GM19193 (cell line): ENCODE results near the gene HINFP.

Experiments
- POLR2A ChIP-seq: IDR thresholded peaks from 4 replicates; pipeline ENCODE4 v1.6.1; 2011; ENCODE audit not compliant: insufficient read depth, insufficient read length; ENCODE audit errors: extremely low read depth

HINFP gene

GRCh38 chr11:119109843-119110242 is 11.5 kb upstream of the HINFP start:
- TF ChIP-seq POLR2A: no peak

- TF ChIP-seq POLR2A: no peak
Observed at GRCh38 chr11:119110439-119110838, 10.9 kb upstream of the HINFP start.

GRCh38 chr11:119111361-119111925 is 9.9 kb upstream of the HINFP start:
- TF ChIP-seq POLR2A: no peak

- TF ChIP-seq POLR2A: no peak
Observed at GRCh38 chr11:119112314-119113020, 8.9 kb upstream of the HINFP start.

- TF ChIP-seq POLR2A: no peak
Observed at GRCh38 chr11:119113716-119114115, 7.7 kb upstream of the HINFP start.

GRCh38 chr11:119114351-119114750 is 7.0 kb upstream of the HINFP start:
- TF ChIP-seq POLR2A: no peak

- no peak for TF ChIP-seq POLR2A
Observed at GRCh38 chr11:119115484-119116234, 5.7 kb upstream of the HINFP start.

- TF ChIP-seq POLR2A: no peak
Observed at GRCh38 chr11:119116235-119116594, 5.2 kb upstream of the HINFP start.

- TF ChIP-seq POLR2A: no peak
Observed at GRCh38 chr11:119116601-119117000, 4.8 kb upstream of the HINFP start.

- TF ChIP-seq POLR2A: no peak
Observed at GRCh38 chr11:119117004-119117706, 4.2 kb upstream of the HINFP start.

GRCh38 chr11:119118227-119118626 is 3.2 kb upstream of the HINFP start:
- TF ChIP-seq POLR2A: no peak

- no peak for TF ChIP-seq POLR2A
Observed at GRCh38 chr11:119118946-119119345, 2.4 kb upstream of the HINFP start.

- TF ChIP-seq POLR2A: no peak
Observed at GRCh38 chr11:119120639-119121007, 757 bp upstream of the HINFP start.

- TF ChIP-seq POLR2A: no peak
Observed at GRCh38 chr11:119121811-119122124, 388 bp downstream of the HINFP start.

- TF ChIP-seq POLR2A: no peak
Observed at GRCh38 chr11:119125821-119126220, 4.4 kb downstream of the HINFP start.

GRCh38 chr11:119126675-119127268 is 5.4 kb downstream of the HINFP start:
- no peak for TF ChIP-seq POLR2A

- no peak for TF ChIP-seq POLR2A
Observed at GRCh38 chr11:119130662-119131061, 9.3 kb downstream of the HINFP start.
